ENCODE results near the gene NFIB. TPM values are rescaled to one million over a fixed set of nuclear protein-coding genes. Genes with fewer than 3 reads are reported as not detected.

The NFIB gene
- total RNA-seq, 1 experiment from 2014 or later, result 14.3 TPM

DNA sequence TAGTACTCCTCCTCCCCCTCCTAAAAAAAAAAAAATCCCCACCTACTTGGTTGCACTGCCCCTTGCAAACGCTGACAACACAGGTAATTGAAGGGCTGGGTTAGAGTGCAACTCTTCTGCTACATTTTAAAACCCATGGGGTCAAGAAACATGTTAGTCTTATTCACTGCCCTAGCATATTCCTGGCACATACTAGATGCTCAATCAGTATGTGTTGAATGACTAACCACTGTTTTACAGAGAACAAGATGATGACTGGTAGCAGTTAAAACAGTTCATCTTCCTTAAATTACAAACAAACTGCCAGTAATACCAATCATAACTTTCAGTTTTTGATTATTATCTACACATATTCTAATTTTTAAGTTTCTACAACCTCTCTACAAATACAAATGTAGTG lies 124.4 kb downstream of the NFIB start:
- no peaks in the 10 kb centered on the region for H3K79me2 ChIP-seq (ENCODE audit: insufficient read depth, low read length)
- Mint-ChIP-seq H3K36me3 (ENCODE audit: insufficient read depth in 1 of 3, low read depth in 3 of 3) (no peaks in the 10 kb centered on the region; a peak in 1 of 7 replicates), H3K27me3 (ENCODE audit: low read depth) (no peaks in the 10 kb centered on the region), H3K9me3 (no peaks in the 10 kb centered on the region), H3K4me1 (peaks cover 21 to 23% of the 10 kb centered on the region in 2 experiments), H3K4me3 (no peak overlapping the region), H3K27ac (no peak overlapping the region)
- no peaks in the 10 kb centered on the region for H4K20me1 ChIP-seq (ENCODE audit: control insufficient read depth, insufficient read depth, insufficient read length)
- H3K4ac ChIP-seq (ENCODE audit: low read depth, low read length), result no peak overlapping the region
- H3K23me2 ChIP-seq (ENCODE audit: insufficient read length, low read depth, low read length, poor library complexity, severe bottlenecking), result no peaks in the 10 kb centered on the region
- TF ChIP-seq, protein P1, sequence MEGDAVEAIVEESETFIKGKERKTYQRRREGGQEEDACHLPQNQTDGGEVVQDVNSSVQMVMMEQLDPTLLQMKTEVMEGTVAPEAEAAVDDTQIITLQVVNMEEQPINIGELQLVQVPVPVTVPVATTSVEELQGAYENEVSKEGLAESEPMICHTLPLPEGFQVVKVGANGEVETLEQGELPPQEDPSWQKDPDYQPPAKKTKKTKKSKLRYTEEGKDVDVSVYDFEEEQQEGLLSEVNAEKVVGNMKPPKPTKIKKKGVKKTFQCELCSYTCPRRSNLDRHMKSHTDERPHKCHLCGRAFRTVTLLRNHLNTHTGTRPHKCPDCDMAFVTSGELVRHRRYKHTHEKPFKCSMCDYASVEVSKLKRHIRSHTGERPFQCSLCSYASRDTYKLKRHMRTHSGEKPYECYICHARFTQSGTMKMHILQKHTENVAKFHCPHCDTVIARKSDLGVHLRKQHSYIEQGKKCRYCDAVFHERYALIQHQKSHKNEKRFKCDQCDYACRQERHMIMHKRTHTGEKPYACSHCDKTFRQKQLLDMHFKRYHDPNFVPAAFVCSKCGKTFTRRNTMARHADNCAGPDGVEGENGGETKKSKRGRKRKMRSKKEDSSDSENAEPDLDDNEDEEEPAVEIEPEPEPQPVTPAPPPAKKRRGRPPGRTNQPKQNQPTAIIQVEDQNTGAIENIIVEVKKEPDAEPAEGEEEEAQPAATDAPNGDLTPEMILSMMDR (conservative IDR thresholded peaks at IDR 0.05), result no peak
- H3K14ac ChIP-seq (ENCODE audit: insufficient read depth, low read length), result no peak overlapping the region
- H3K79me1 ChIP-seq (ENCODE audit: insufficient read depth, low read depth, low read length, poor library complexity, severe bottlenecking), result no peaks in the 10 kb centered on the region
- no peaks in the 10 kb centered on the region for H3K27me3 ChIP-seq (ENCODE audit: insufficient read depth, low read length)
- DNase-seq, result no peak
- no peaks in the 10 kb centered on the region for H3K4me1 ChIP-seq (ENCODE audit: insufficient read depth, low read length)
- H2BK15ac ChIP-seq (ENCODE audit: low read depth, low read length), result no peak overlapping the region
- no peak overlapping the region for H3K27ac ChIP-seq (ENCODE audit: insufficient read length, low read depth, low read length)
- H4K5ac ChIP-seq (ENCODE audit: insufficient read length, low read depth, low read length), result no peak overlapping the region
- no peak overlapping the region for H2AK5ac ChIP-seq (ENCODE audit: insufficient read length, low read length)
- no peaks in the 10 kb centered on the region for H3K9me3 ChIP-seq (ENCODE audit: control insufficient read depth, low read depth, low read length)
- no peak overlapping the region for H4K91ac ChIP-seq (ENCODE audit: insufficient read length, low read depth, low read length)
- no peak overlapping the region for H2BK20ac ChIP-seq (ENCODE audit: low read depth, low read length, poor library complexity, severe bottlenecking)
- H2BK120ac ChIP-seq (ENCODE audit: low read depth, low read length, poor library complexity, severe bottlenecking), result no peak overlapping the region
- no peak overlapping the region for H4K8ac ChIP-seq (replicated peaks; ENCODE audit: insufficient read length, low read depth, low read length)
- no peak overlapping the region for H3K18ac ChIP-seq (ENCODE audit: insufficient read length, low read depth, low read length)
- no peak overlapping the region for H3K9ac ChIP-seq (ENCODE audit: extremely low read depth, insufficient read length, low read length)
- H2BK12ac ChIP-seq (ENCODE audit: insufficient read length, low read depth, low read length), result no peak overlapping the region
- WGBS (ENCODE audit: extremely low coverage, insufficient read length, low lambda C conversion rate), result no CpG with 5 or more reads among the region's 1 CpG
- no peak overlapping the region for H3K23ac ChIP-seq (ENCODE audit: insufficient read length, low read depth, low read length)
- no peak overlapping the region for H2BK5ac ChIP-seq (ENCODE audit: insufficient read length, low read length)
- H3K56ac ChIP-seq (ENCODE audit: insufficient read length, low read depth, low read length), result no peak overlapping the region
- H3T11ph ChIP-seq (ENCODE audit: low read length), result no peak overlapping the region
- no peak overlapping the region for H3K4me2 ChIP-seq (ENCODE audit: insufficient read depth, insufficient read length, low read length)
- H2AFZ ChIP-seq (ENCODE audit: low read length), result no peak overlapping the region

All from H9 (cell line).